ENCODE results near the gene SPATA46.

The SPATA46 gene

DNA sequence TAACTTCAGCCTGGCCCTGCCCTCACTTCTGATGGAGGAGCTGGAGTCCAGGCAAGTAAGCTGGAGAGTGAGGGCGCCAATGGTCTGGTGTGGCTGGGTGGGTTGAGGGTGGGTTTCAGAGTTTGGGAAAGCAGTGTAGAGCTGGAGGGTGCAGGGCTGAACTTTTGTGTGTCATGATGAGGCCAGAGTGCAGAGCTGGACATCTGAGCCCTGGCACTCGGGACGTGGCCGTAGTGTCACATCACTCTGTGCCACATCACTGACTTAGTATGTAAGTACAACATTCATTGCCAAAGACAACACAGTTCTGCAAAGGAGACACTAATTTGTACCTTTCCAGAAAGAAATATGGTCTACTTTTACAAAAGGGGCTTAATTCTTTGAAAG, 15.8 kb downstream of the SPATA46 start:
- no peak for DNase-seq
- Histone ChIP-seq H3K9me3 (replicated peaks; ENCODE audit: insufficient read depth, low read length) (no peaks in the 10 kb centered on the region), H2AFZ (ENCODE audit: low read length) (no peak overlapping the region), H3K4me2 (ENCODE audit: low read depth, low read length) (no peak overlapping the region), H3K36me3 (replicated peaks; ENCODE audit: insufficient read depth, low read length) (no peaks in the 10 kb centered on the region), H3K27ac (ENCODE audit: low read length) (no peak overlapping the region), H3K9me2 (replicated peaks; ENCODE audit: insufficient read depth, low read length) (no peaks in the 10 kb centered on the region), H3K79me2 (ENCODE audit: low read length) (no peaks in the 10 kb centered on the region), H3F3A (ENCODE audit: insufficient read depth, low read length) (no peaks in the 10 kb centered on the region), H4K20me1 (ENCODE audit: insufficient read depth, low read length) (no peaks in the 10 kb centered on the region), H3K4me1 (ENCODE audit: low read length) (peaks cover 22% of the 10 kb centered on the region), H3K9ac (ENCODE audit: low read length) (no peak overlapping the region), H3K4me3 (ENCODE audit: low read length) (no peak overlapping the region), H3K27me3 (replicated peaks; ENCODE audit: insufficient read depth, low read length) (no peaks in the 10 kb centered on the region)
- TF ChIP-seq EZH2 (optimal IDR thresholded peaks at IDR 0.05; ENCODE audit: low read depth, low read length) (no peak), EZH2phosphoT487 (IDR thresholded peaks at IDR 0.05; ENCODE audit: low read length) (no peak), CTCF (IDR thresholded peaks at IDR 0.05; ENCODE audit: low read length) (no peak)

DNA sequence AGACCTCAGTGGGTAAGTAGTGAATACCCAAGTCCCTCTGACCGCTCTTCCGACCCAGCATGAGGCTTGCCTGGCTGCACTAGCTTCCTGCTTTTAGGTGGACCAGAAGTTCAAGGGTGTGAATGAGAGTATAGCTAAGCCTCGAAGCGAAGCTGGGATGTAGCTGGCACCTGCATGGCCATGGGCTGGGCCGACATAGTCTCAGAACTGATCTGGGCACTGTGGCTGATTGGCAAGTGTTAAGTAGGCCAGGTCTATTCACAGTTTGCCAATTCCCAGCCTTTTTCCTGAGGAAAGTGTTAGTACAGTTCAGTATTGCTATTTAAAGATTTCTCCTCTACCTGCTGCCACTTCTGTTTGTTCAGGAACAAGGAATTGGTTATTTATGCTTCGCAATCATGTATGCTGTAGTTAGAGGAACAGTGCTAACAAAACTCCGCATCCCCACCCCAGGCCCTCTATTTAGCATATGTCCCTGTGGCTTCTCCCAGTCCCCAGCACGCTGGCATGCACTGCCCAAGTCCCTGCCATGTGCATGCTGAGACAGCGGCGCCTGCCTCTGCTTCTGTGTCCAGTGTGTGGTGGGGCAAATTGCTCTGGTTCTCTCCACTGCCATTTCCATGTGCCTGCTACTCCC, 16.3 kb downstream of the SPATA46 start:
- peaks cover 22% of the 10 kb centered on the region for H3K4me1 ChIP-seq (ENCODE audit: low read length)
- H3K27ac ChIP-seq (ENCODE audit: low read length) = no peak overlapping the region
- no peak for TF ChIP-seq CTCF (IDR thresholded peaks at IDR 0.05; ENCODE audit: low read length)
- no peak for TF ChIP-seq EZH2 (optimal IDR thresholded peaks at IDR 0.05; ENCODE audit: low read depth, low read length)
- TF ChIP-seq EZH2phosphoT487 (IDR thresholded peaks at IDR 0.05; ENCODE audit: low read length) = no peak
- no peaks in the 10 kb centered on the region for H3K36me3 ChIP-seq (replicated peaks; ENCODE audit: insufficient read depth, low read length)
- no peaks in the 10 kb centered on the region for H3F3A ChIP-seq (ENCODE audit: insufficient read depth, low read length)
- no peak overlapping the region for H3K9ac ChIP-seq (ENCODE audit: low read length)
- H2AFZ ChIP-seq (ENCODE audit: low read length) = no peak overlapping the region
- H4K20me1 ChIP-seq (ENCODE audit: insufficient read depth, low read length) = no peaks in the 10 kb centered on the region
- no peak overlapping the region for H3K4me3 ChIP-seq (ENCODE audit: low read length)
- H3K9me2 ChIP-seq (replicated peaks; ENCODE audit: insufficient read depth, low read length) = no peaks in the 10 kb centered on the region
- H3K27me3 ChIP-seq (replicated peaks; ENCODE audit: insufficient read depth, low read length) = no peaks in the 10 kb centered on the region
- H3K4me2 ChIP-seq (ENCODE audit: low read depth, low read length) = no peak overlapping the region
- no peaks in the 10 kb centered on the region for H3K9me3 ChIP-seq (replicated peaks; ENCODE audit: insufficient read depth, low read length)
- no peaks in the 10 kb centered on the region for H3K79me2 ChIP-seq (ENCODE audit: low read length)
- DNase-seq = no peak

GRCh38 chr1:162359523-162360236, 17.0 kb downstream of the SPATA46 start:
- TF ChIP-seq EZH2 (optimal IDR thresholded peaks at IDR 0.05; ENCODE audit: low read depth, low read length) = no peak
- TF ChIP-seq EZH2phosphoT487 (IDR thresholded peaks at IDR 0.05; ENCODE audit: low read length) = no peak
- no peak for TF ChIP-seq CTCF (IDR thresholded peaks at IDR 0.05; ENCODE audit: low read length)
- Histone ChIP-seq H3K27me3 (replicated peaks; ENCODE audit: insufficient read depth, low read length) (no peaks in the 10 kb centered on the region), H3K4me3 (ENCODE audit: low read length) (no peak overlapping the region), H2AFZ (ENCODE audit: low read length) (no peak overlapping the region), H3K4me1 (ENCODE audit: low read length) (peaks cover 22% of the 10 kb centered on the region), H4K20me1 (ENCODE audit: insufficient read depth, low read length) (no peaks in the 10 kb centered on the region), H3K4me2 (ENCODE audit: low read depth, low read length) (no peak overlapping the region), H3K27ac (ENCODE audit: low read length) (no peak overlapping the region), H3K9me2 (replicated peaks; ENCODE audit: insufficient read depth, low read length) (no peaks in the 10 kb centered on the region), H3K79me2 (ENCODE audit: low read length) (no peaks in the 10 kb centered on the region), H3K36me3 (replicated peaks; ENCODE audit: insufficient read depth, low read length) (no peaks in the 10 kb centered on the region), H3K9me3 (replicated peaks; ENCODE audit: insufficient read depth, low read length) (no peaks in the 10 kb centered on the region), H3F3A (ENCODE audit: insufficient read depth, low read length) (no peaks in the 10 kb centered on the region), H3K9ac (ENCODE audit: low read length) (no peak overlapping the region)
- no peak for DNase-seq

All from MM.1S (cell line).